ENCODE data around the gene RARB. TPM values are rescaled to one million over a fixed set of nuclear protein-coding genes. Genes with fewer than 3 reads are reported as not detected.

The RARB gene
- total and polyA plus RNA-seq, 8 donors, result 1.7 to 28.0 (median 9.0) TPM

GRCh38 chr3:25460751-25461150, 32.7 kb downstream of the RARB start:
- 48 to 80% (median 54%) methylated on average over 2 of the region's 2 CpGs for WGBS, 5 donors
- Histone ChIP-seq H3K27me3 (no peaks in the 10 kb centered on the region), H3K9me3 (no peaks in the 10 kb centered on the region), H3K4me3 (no peak overlapping the region), H3K36me3 (no peaks in the 10 kb centered on the region), H3K4me1 (peaks cover 5 to 46% (median 22%) of the 10 kb centered on the region in 4 donors), H3K27ac (no peak overlapping the region)
- intact Hi-C loops (cut with DNase I; ENCODE audit: low total_unique reads), result no loop called here
- TF ChIP-seq EP300 (IDR thresholded peaks at IDR 0.05) (no peak), POLR2A (IDR thresholded peaks at IDR 0.05) (no peak), CTCF (IDR thresholded peaks at IDR 0.05) (no peak), POLR2AphosphoS5 (IDR thresholded peaks at IDR 0.05) (no peak)
- no peak for DNase-seq

GRCh38 chr3:25461946-25462345, 33.9 kb downstream of the RARB start:
- Histone ChIP-seq H3K9me3 (no peaks in the 10 kb centered on the region), H3K27me3 (no peaks in the 10 kb centered on the region), H3K36me3 (no peaks in the 10 kb centered on the region), H3K4me1 (peaks cover 0 to 35% (median 15%) of the 10 kb centered on the region in 4 donors), H3K4me3 (no peak overlapping the region), H3K27ac (no peak overlapping the region)
- intact Hi-C loops (cut with DNase I; ENCODE audit: low total_unique reads), result no loop called here
- 70 to 95% (median 91%) methylated on average over 3 of the region's 3 CpGs for WGBS, 5 donors
- TF ChIP-seq CTCF (IDR thresholded peaks at IDR 0.05) (no peak), EP300 (IDR thresholded peaks at IDR 0.05) (no peak), POLR2AphosphoS5 (IDR thresholded peaks at IDR 0.05) (no peak), POLR2A (IDR thresholded peaks at IDR 0.05) (no peak)
- DNase-seq, result no peak

- DNase-seq, result no peak
- intact Hi-C loops (cut with DNase I; ENCODE audit: low total_unique reads), result no loop called here
- no peak for TF ChIP-seq CTCF (IDR thresholded peaks at IDR 0.05)
- no peak for TF ChIP-seq POLR2AphosphoS5 (IDR thresholded peaks at IDR 0.05)
- TF ChIP-seq EP300 (IDR thresholded peaks at IDR 0.05), result no peak
- no peak for TF ChIP-seq POLR2A (IDR thresholded peaks at IDR 0.05)
- WGBS, 5 donors, result 83 to 100% (median 100%) methylated on average over 1 of the region's 1 CpG
- no peaks in the 10 kb centered on the region for H3K9me3 ChIP-seq
- no peak overlapping the region for H3K27ac ChIP-seq
- no peak overlapping the region for H3K4me3 ChIP-seq
- no peaks in the 10 kb centered on the region for H3K36me3 ChIP-seq
- no peaks in the 10 kb centered on the region for H3K27me3 ChIP-seq
- H3K4me1 ChIP-seq, result peaks cover 0 to 31% (median 13%) of the 10 kb centered on the region in 4 donors
Observed at GRCh38 chr3:25462495-25462894, 34.4 kb downstream of the RARB start.

GRCh38 chr3:25463836-25464418, 35.9 kb downstream of the RARB start:
- 67 to 88% (median 79%) methylated on average over 3 of the region's 3 CpGs for WGBS, 5 donors
- H3K27ac ChIP-seq, result no peak overlapping the region
- no peaks in the 10 kb centered on the region for H3K27me3 ChIP-seq
- TF ChIP-seq POLR2AphosphoS5 (IDR thresholded peaks at IDR 0.05) (no peak), POLR2A (IDR thresholded peaks at IDR 0.05) (no peak), CTCF (IDR thresholded peaks at IDR 0.05) (no peak), EP300 (IDR thresholded peaks at IDR 0.05) (no peak)
- H3K36me3 ChIP-seq, result no peaks in the 10 kb centered on the region
- intact Hi-C loops (cut with DNase I; ENCODE audit: low total_unique reads), result no loop called here
- no peaks in the 10 kb centered on the region for H3K9me3 ChIP-seq
- H3K4me3 ChIP-seq, result no peak overlapping the region
- no peak for DNase-seq
- H3K4me1 ChIP-seq, result peaks cover 0 to 28% (median 6%) of the 10 kb centered on the region in 4 donors

Data from stomach (tissue), 9 donors.